ENCODE measurements around the gene IFT27.

The IFT27 gene

GRCh38 chr22:36797374-36797773 is 21.5 kb upstream of the IFT27 start:
- in situ Hi-C loops (cut with HindIII; ENCODE audit: low sequenced_read_pairs) = no loop called here

GRCh38 chr22:36796552-36797175 is 20.7 kb upstream of the IFT27 start:
- in situ Hi-C loops (cut with HindIII; ENCODE audit: low sequenced_read_pairs) = no loop called here

- in situ Hi-C loops (cut with HindIII; ENCODE audit: low sequenced_read_pairs) = no loop called here
Observed at GRCh38 chr22:36795633-36796032, 19.7 kb upstream of the IFT27 start.

GRCh38 chr22:36790648-36791047 is 14.7 kb upstream of the IFT27 start:
- in situ Hi-C loops (cut with HindIII; ENCODE audit: low sequenced_read_pairs) = no loop called here

- in situ Hi-C loops (cut with HindIII; ENCODE audit: low sequenced_read_pairs) = no loop called here
Observed at GRCh38 chr22:36787204-36787988, 11.5 kb upstream of the IFT27 start.

GRCh38 chr22:36783743-36784142 is 7.8 kb upstream of the IFT27 start:
- in situ Hi-C loops (cut with HindIII; ENCODE audit: low sequenced_read_pairs) = no loop called here

GRCh38 chr22:36781656-36782627 is 6.0 kb upstream of the IFT27 start:
- in situ Hi-C loops (cut with HindIII; ENCODE audit: low sequenced_read_pairs) = no loop called here

GRCh38 chr22:36778020-36778419 is 2.1 kb upstream of the IFT27 start:
- in situ Hi-C loops (cut with HindIII; ENCODE audit: low sequenced_read_pairs) = loop anchor here (5.0 to 10.0 kb wide), 2 partner anchors 59 to 187 kb away; no protein-coding TSS in a partner anchor

GRCh38 chr22:36776722-36777121 is 803 bp upstream of the IFT27 start:
- in situ Hi-C loops (cut with HindIII; ENCODE audit: low sequenced_read_pairs) = loop anchor here (5.0 to 10.0 kb wide), 2 partner anchors 61 to 188 kb away; no protein-coding TSS in a partner anchor

GRCh38 chr22:36775586-36775963 is 344 bp downstream of the IFT27 start:
- in situ Hi-C loops (cut with HindIII; ENCODE audit: low sequenced_read_pairs) = loop anchor here (5.0 to 10.0 kb wide), 2 partner anchors 62 to 189 kb away; no protein-coding TSS in a partner anchor

- in situ Hi-C loops (cut with HindIII; ENCODE audit: low sequenced_read_pairs) = loop anchor here (10.0 kb wide), 1 partner anchor 191 kb away; no protein-coding TSS in a partner anchor
Observed at GRCh38 chr22:36773935-36774334, 2.0 kb downstream of the IFT27 start.

- in situ Hi-C loops (cut with HindIII; ENCODE audit: low sequenced_read_pairs) = loop anchor here (10.0 kb wide), 1 partner anchor 192 kb away; no protein-coding TSS in a partner anchor
Observed at GRCh38 chr22:36772451-36772850, 3.5 kb downstream of the IFT27 start.

GRCh38 chr22:36771356-36772063 is 4.4 kb downstream of the IFT27 start:
- in situ Hi-C loops (cut with HindIII; ENCODE audit: low sequenced_read_pairs) = loop anchor here (10.0 kb wide), 1 partner anchor 193 kb away; no protein-coding TSS in a partner anchor

- in situ Hi-C loops (cut with HindIII; ENCODE audit: low sequenced_read_pairs) = loop anchor here (10.0 kb wide), 1 partner anchor 194 kb away; no protein-coding TSS in a partner anchor
Observed at GRCh38 chr22:36770513-36771231, 5.2 kb downstream of the IFT27 start.

- in situ Hi-C loops (cut with HindIII; ENCODE audit: low sequenced_read_pairs) = loop anchor here (10.0 kb wide), 1 partner anchor 195 kb away; no protein-coding TSS in a partner anchor
Observed at GRCh38 chr22:36769541-36770512, 6.1 kb downstream of the IFT27 start.

GRCh38 chr22:36768616-36769015 is 7.3 kb downstream of the IFT27 start:
- in situ Hi-C loops (cut with HindIII; ENCODE audit: low sequenced_read_pairs) = no loop called here

GRCh38 chr22:36768141-36768540 is 7.8 kb downstream of the IFT27 start:
- in situ Hi-C loops (cut with HindIII; ENCODE audit: low sequenced_read_pairs) = no loop called here

Measured in DLD1 (cell line).